Liver (tissue), 9 donors: ENCODE results near the gene ERBB4. TPM values are rescaled to one million over a fixed set of nuclear protein-coding genes. Genes with fewer than 3 reads are reported as not detected.

Source experiments
- DNase-seq: peaks from one replicate; pipeline ENCODE4 v3.0.0-alpha.2; 2017; ENCODE audit warnings: low spot score
- H3K27ac ChIP-seq, 2 donors: one replicate each; pipeline ENCODE4 v1.7.0; 2013; ENCODE audit warnings: inconsistent platforms in 2 of 2, low read length in 2 of 2, control low read depth in 1 of 2, low read depth in 1 of 2, mild to moderate bottlenecking in 1 of 2
- H3K27me3 ChIP-seq, 4 donors: one replicate each; pipeline versions ENCODE4 v1.6.1 to v1.7.0; 2013; ENCODE audit warnings: low read length in 3 of 4, inconsistent platforms in 1 of 4, mild to moderate bottlenecking in 1 of 4, moderate library complexity in 1 of 4; ENCODE audit not compliant: control insufficient read depth in 4 of 4, insufficient read depth in 4 of 4
- H3K36me3 ChIP-seq, 4 donors: one replicate each; pipeline versions ENCODE4 v1.6.1 to v1.7.0; 2013; ENCODE audit warnings: low read length in 3 of 4, mild to moderate bottlenecking in 3 of 4, low read depth in 1 of 4, moderate library complexity in 1 of 4; ENCODE audit not compliant: control insufficient read depth in 4 of 4, insufficient read depth in 3 of 4
- H3K4me1 ChIP-seq, 4 donors: one replicate each; pipeline versions ENCODE4 v1.6.1 to v1.7.0; 2013; ENCODE audit warnings: low read length in 3 of 4, mild to moderate bottlenecking in 3 of 4, moderate library complexity in 1 of 4; ENCODE audit not compliant: control insufficient read depth in 4 of 4, insufficient read depth in 4 of 4
- H3K4me3 ChIP-seq, 3 donors: one replicate each; pipeline versions ENCODE4 v1.6.1 to v1.7.0; 2013; ENCODE audit warnings: low read length in 3 of 3, control low read depth in 1 of 3, low read depth in 1 of 3, mild to moderate bottlenecking in 1 of 3
- H3K9ac ChIP-seq, 2 donors: one replicate each; pipeline ENCODE4 v1.7.0; 2013; ENCODE audit warnings: low read length in 2 of 2, mild to moderate bottlenecking in 2 of 2, moderate library complexity in 2 of 2, control low read depth in 1 of 2, low read depth in 1 of 2
- H3K9me3 ChIP-seq, 4 donors: one replicate each; pipeline versions ENCODE4 v1.6.1 to v1.7.0; 2013; ENCODE audit warnings: low read length in 3 of 4; ENCODE audit not compliant: control insufficient read depth in 4 of 4
- CTCF ChIP-seq: fragments of 150-350 bp; IDR thresholded peaks from 2 replicates; pipeline ENCODE4 v1.5.1; 2017; ENCODE audit warnings: improper control_type of control experiment, low read depth, low read length; ENCODE audit not compliant: missing input control
- EGR1 ChIP-seq, 2 donors: IDR thresholded peaks; 2 replicates each; pipeline ENCODE4 v1.6.1; 2016 to 2018; ENCODE audit warnings: antibody characterized with exemption in 2 of 2, low read depth in 2 of 2
- FOXA1 ChIP-seq: IDR thresholded peaks from 2 replicates; pipeline ENCODE4 v1.6.1; 2016; ENCODE audit warnings: antibody characterized with exemption
- FOXA2 ChIP-seq: IDR thresholded peaks from 2 replicates; pipeline ENCODE4 v1.6.1; 2016; ENCODE audit warnings: antibody characterized with exemption
- HNF4A ChIP-seq, 2 donors: conservative IDR thresholded peaks; 2 replicates each; pipeline ENCODE4 v1.6.1; 2016; ENCODE audit warnings: antibody characterized with exemption in 2 of 2, mild to moderate bottlenecking in 2 of 2
- HNF4G ChIP-seq: IDR thresholded peaks from 2 replicates; pipeline ENCODE4 v1.6.1; 2016; ENCODE audit warnings: antibody characterized with exemption
- JUND ChIP-seq, 2 donors: IDR thresholded peaks; 2 replicates each; pipeline ENCODE4 v1.6.1; 2016; ENCODE audit warnings: antibody characterized with exemption in 2 of 2
- NR2F2 ChIP-seq: IDR thresholded peaks from 2 replicates; pipeline ENCODE4 v1.6.1; 2016; ENCODE audit warnings: antibody characterized with exemption
- RAD21 ChIP-seq, 2 donors: IDR thresholded peaks; 2 replicates each; pipeline ENCODE4 v1.6.1; 2016; ENCODE audit warnings: antibody characterized with exemption in 2 of 2, mild to moderate bottlenecking in 2 of 2
- RXRA ChIP-seq, 2 donors: IDR thresholded peaks; 2 replicates each; pipeline ENCODE4 v1.6.1; 2017 to 2018; ENCODE audit warnings: antibody characterized with exemption in 2 of 2, mild to moderate bottlenecking in 1 of 2
- TAF1 ChIP-seq: conservative IDR thresholded peaks from 2 replicates; pipeline ENCODE4 v1.6.1; 2016; ENCODE audit warnings: antibody characterized with exemption, mild to moderate bottlenecking
- YY1 ChIP-seq: IDR thresholded peaks from 2 replicates; pipeline ENCODE4 v1.6.1; 2016; ENCODE audit warnings: antibody characterized with exemption, mild to moderate bottlenecking
- WGBS: extraction: QIAGEN DNeasy Blood & Tissue Kit; methylation state at CpG from one replicate; pipeline ENCODE4 v1.1.7; 2013; 5-methylcytosine and 5-hydroxymethylcytosine counted together
- polyA plus RNA-seq, 2 donors: library from polyadenylated mRNA; stranded (reverse) in 1 of 2; unstranded in 1 of 2; fragments of 200-250 nt in 1 of 2; fragments of >200 nt in 1 of 2; fragmentation: Nextera tagmentation in 1 of 2; extraction: Ambion mirVana in 1 of 2; gene quantifications; one replicate each; pipeline versions ENCODE4 v1.2.1 to v1.2.3, GENCODE V29; 2013 to 2015
- total RNA-seq, 2 donors: library from RNA; depleted of rRNA; stranded (reverse); fragments of >200 nt; gene quantifications; one replicate each; pipeline ENCODE4 v1.2.3, GENCODE V29; 2014
- TF ChIP-seq, protein P1 (sequence below): IDR thresholded peaks from 2 replicates; pipeline ENCODE4 v1.6.1; 2016; ENCODE audit warnings: antibody characterized with exemption
- TF ChIP-seq, protein P2 (sequence below): IDR thresholded peaks from 2 replicates; pipeline ENCODE4 v1.6.1; 2016; ENCODE audit warnings: antibody characterized with exemption, mild to moderate bottlenecking
- TF ChIP-seq, protein P3 (sequence below): IDR thresholded peaks from 2 replicates; pipeline ENCODE4 v1.6.1; 2016; ENCODE audit warnings: antibody characterized with exemption
- donor health status: healthy.
- donor health status: healthy.
- donor health status: healthy.
- donor health status: healthy.
- donor health status: healthy.

Gene ERBB4
- total and polyA plus RNA-seq, 4 donors = 0.03 to 0.42 TPM; not detected in 2

GRCh38 chr2:211329882-211330281, 1208.7 kb downstream of the ERBB4 start:
- H3K9ac ChIP-seq = no peak overlapping the region
- no peak overlapping the region for H3K27ac ChIP-seq
- H3K27me3 ChIP-seq = peaks cover 0 to 3% (median 0%) of the 10 kb centered on the region in 4 donors
- TF ChIP-seq RAD21 (IDR thresholded peaks at IDR 0.05) (no peak), CTCF (no peak), RXRA (IDR thresholded peaks at IDR 0.05) (no peak), FOXA2 (no peak), FOXA1 (no peak), NR2F2 (no peak), YY1 (no peak), EGR1 (IDR thresholded peaks at IDR 0.05; ENCODE audit: low read depth in 2 of 2) (no peak)
- no peaks in the 10 kb centered on the region for H3K9me3 ChIP-seq
- H3K36me3 ChIP-seq = no peaks in the 10 kb centered on the region
- DNase-seq = no peak
- H3K4me1 ChIP-seq = no peaks in the 10 kb centered on the region
- no peak overlapping the region for H3K4me3 ChIP-seq
- WGBS = 82% methylated on average over 10 of the region's 10 CpGs

- Histone ChIP-seq H3K36me3 (no peaks in the 10 kb centered on the region), H3K9ac (no peak overlapping the region), H3K9me3 (no peaks in the 10 kb centered on the region), H3K27me3 (peaks cover 0 to 3% (median 0%) of the 10 kb centered on the region in 4 donors), H3K4me3 (no peak overlapping the region), H3K4me1 (no peaks in the 10 kb centered on the region), H3K27ac (no peak overlapping the region)
- WGBS = 86% methylated on average over 4 of the region's 4 CpGs
- TF ChIP-seq NR2F2 (no peak), HNF4A (conservative IDR thresholded peaks at IDR 0.05) (no peak)
- TF ChIP-seq, protein P1, sequence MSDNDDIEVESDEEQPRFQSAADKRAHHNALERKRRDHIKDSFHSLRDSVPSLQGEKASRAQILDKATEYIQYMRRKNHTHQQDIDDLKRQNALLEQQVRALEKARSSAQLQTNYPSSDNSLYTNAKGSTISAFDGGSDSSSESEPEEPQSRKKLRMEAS = no peak
- DNase-seq = no peak
These were observed 1209.2 kb downstream of the ERBB4 start for GRCh38 chr2:211329421-211329820.

DNA sequence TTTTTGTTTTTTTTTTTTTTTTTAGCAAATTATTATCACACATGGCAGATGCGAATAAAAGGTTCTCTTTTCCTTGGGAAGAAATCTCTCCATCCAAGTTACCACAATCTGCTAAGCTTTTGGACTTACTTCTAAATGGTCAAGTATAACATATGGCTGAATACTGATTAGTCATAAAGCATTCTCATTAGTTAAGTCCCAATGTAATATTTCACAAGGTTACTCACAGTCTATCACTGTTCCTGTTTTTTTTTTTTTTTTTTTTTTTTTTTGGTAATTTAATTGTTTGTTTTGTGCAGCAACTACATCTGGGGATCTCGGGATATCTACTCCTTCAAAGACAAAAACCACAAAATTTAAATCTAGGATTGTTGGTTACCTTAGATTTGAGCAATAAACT, 1210.5 kb downstream of the ERBB4 start:
- 73% methylated on average over 2 of the region's 2 CpGs for WGBS
- Histone ChIP-seq H3K4me1 (no peaks in the 10 kb centered on the region), H3K9me3 (no peaks in the 10 kb centered on the region), H3K9ac (no peak overlapping the region), H3K27me3 (peaks cover 0 to 3% (median 0%) of the 10 kb centered on the region in 4 donors), H3K4me3 (no peak overlapping the region), H3K27ac (no peak overlapping the region), H3K36me3 (no peaks in the 10 kb centered on the region)
- DNase-seq = no peak
- TF ChIP-seq TAF1 (no peak), CTCF (no peak), JUND (IDR thresholded peaks at IDR 0.05) (no peak), FOXA1 (no peak), HNF4G (no peak), YY1 (no peak), HNF4A (conservative IDR thresholded peaks at IDR 0.05) (no peak)
- TF ChIP-seq, protein P2, sequence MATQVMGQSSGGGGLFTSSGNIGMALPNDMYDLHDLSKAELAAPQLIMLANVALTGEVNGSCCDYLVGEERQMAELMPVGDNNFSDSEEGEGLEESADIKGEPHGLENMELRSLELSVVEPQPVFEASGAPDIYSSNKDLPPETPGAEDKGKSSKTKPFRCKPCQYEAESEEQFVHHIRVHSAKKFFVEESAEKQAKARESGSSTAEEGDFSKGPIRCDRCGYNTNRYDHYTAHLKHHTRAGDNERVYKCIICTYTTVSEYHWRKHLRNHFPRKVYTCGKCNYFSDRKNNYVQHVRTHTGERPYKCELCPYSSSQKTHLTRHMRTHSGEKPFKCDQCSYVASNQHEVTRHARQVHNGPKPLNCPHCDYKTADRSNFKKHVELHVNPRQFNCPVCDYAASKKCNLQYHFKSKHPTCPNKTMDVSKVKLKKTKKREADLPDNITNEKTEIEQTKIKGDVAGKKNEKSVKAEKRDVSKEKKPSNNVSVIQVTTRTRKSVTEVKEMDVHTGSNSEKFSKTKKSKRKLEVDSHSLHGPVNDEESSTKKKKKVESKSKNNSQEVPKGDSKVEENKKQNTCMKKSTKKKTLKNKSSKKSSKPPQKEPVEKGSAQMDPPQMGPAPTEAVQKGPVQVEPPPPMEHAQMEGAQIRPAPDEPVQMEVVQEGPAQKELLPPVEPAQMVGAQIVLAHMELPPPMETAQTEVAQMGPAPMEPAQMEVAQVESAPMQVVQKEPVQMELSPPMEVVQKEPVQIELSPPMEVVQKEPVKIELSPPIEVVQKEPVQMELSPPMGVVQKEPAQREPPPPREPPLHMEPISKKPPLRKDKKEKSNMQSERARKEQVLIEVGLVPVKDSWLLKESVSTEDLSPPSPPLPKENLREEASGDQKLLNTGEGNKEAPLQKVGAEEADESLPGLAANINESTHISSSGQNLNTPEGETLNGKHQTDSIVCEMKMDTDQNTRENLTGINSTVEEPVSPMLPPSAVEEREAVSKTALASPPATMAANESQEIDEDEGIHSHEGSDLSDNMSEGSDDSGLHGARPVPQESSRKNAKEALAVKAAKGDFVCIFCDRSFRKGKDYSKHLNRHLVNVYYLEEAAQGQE = no peak
- TF ChIP-seq, protein P3, sequence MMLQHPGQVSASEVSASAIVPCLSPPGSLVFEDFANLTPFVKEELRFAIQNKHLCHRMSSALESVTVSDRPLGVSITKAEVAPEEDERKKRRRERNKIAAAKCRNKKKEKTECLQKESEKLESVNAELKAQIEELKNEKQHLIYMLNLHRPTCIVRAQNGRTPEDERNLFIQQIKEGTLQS = no peak
